ENCODE data around the gene INHBC. TPM values are rescaled to one million over a fixed set of nuclear protein-coding genes. Genes with fewer than 3 reads are reported as not detected.
A peak's percentile ranks its signal among the peaks of the same experiment; 100 is the strongest.
"Not testable (repeated sequence)": the region's sequence is repeated elsewhere in the genome, so short reads cannot be mapped to it uniquely, and the experiment has no call there.

The INHBC gene
- total RNA-seq, 2 donors from 2014 or later: not detected

GRCh38 chr12:57420482-57420881 is 14.1 kb upstream of the INHBC start:
- Mint-ChIP-seq H3K4me3 (no peak overlapping the region), H3K27ac (no peak overlapping the region)

GRCh38 chr12:57426948-57427347 is 7.6 kb upstream of the INHBC start:
- not testable (repeated sequence) for H3K9ac ChIP-seq (ENCODE audit: extremely low read depth, low read length, poor library complexity, severe bottlenecking); H3K27me3 Mint-ChIP-seq (ENCODE audit: insufficient read depth); H3K9me3 Mint-ChIP-seq; H3K27ac Mint-ChIP-seq; H3K36me3 ChIP-seq (ENCODE audit: control insufficient read depth, insufficient read depth, low read length); H3K27ac ChIP-seq (ENCODE audit: low read depth, low read length); H3K4me3 ChIP-seq (ENCODE audit: low read length); H3K9me3 ChIP-seq (ENCODE audit: control insufficient read depth, low read length); H3K4me1 ChIP-seq (ENCODE audit: control insufficient read depth, insufficient read depth, low read length); H3K4me3 Mint-ChIP-seq; H3K27me3 ChIP-seq (ENCODE audit: control insufficient read depth, insufficient read depth, low read length, poor library complexity, severe bottlenecking)
- WGBS, 2 experiments (ENCODE audit: insufficient coverage in 1 of 2, insufficient read length in 1 of 2): 91 to 95% methylated on average over 8 to 9 of the region's 10 CpGs
- peak; percentile 11 for DNase-seq
- Mint-ChIP-seq H3K4me1 (peaks cover 16% of the 10 kb centered on the region), H3K36me3 (ENCODE audit: low read depth) (peaks cover 30% of the 10 kb centered on the region)

More at GRCh38 chr12:57420482-57420881, 14.1 kb upstream of the INHBC start:
- Histone ChIP-seq H3K4me1 (ENCODE audit: control insufficient read depth, insufficient read depth, low read length) (no peaks in the 10 kb centered on the region), H3K36me3 (ENCODE audit: control insufficient read depth, insufficient read depth, low read length) (peaks cover 6% of the 10 kb centered on the region), H3K4me3 (ENCODE audit: low read length) (no peak overlapping the region), H3K9ac (ENCODE audit: extremely low read depth, low read length, poor library complexity, severe bottlenecking) (no peak overlapping the region), H3K9me3 (ENCODE audit: control insufficient read depth, low read length) (no peaks in the 10 kb centered on the region), H3K27ac (ENCODE audit: low read depth, low read length) (no peak overlapping the region), H3K27me3 (ENCODE audit: control insufficient read depth, insufficient read depth, low read length, poor library complexity, severe bottlenecking) (no peaks in the 10 kb centered on the region)
- Mint-ChIP-seq H3K36me3 (ENCODE audit: low read depth) (peaks cover 20% of the 10 kb centered on the region), H3K4me1 (peaks cover 5% of the 10 kb centered on the region), H3K27me3 (ENCODE audit: insufficient read depth) (no peaks in the 10 kb centered on the region), H3K9me3 (no peaks in the 10 kb centered on the region)
- no peak for DNase-seq
- 95% methylated on average over 5 of the region's 5 CpGs for WGBS, 2 experiments (ENCODE audit: insufficient coverage in 1 of 2, insufficient read length in 1 of 2)
- TF ChIP-seq CTCF (conservative IDR thresholded peaks at IDR 0.05): no peak

- Histone ChIP-seq H3K4me1 (ENCODE audit: control insufficient read depth, insufficient read depth, low read length) (no peaks in the 10 kb centered on the region), H3K4me3 (ENCODE audit: low read length) (no peak overlapping the region), H3K9ac (ENCODE audit: extremely low read depth, low read length, poor library complexity, severe bottlenecking) (no peak overlapping the region), H3K27ac (ENCODE audit: low read depth, low read length) (no peak overlapping the region), H3K9me3 (ENCODE audit: control insufficient read depth, low read length) (no peaks in the 10 kb centered on the region), H3K36me3 (ENCODE audit: control insufficient read depth, insufficient read depth, low read length) (no peaks in the 10 kb centered on the region), H3K27me3 (ENCODE audit: control insufficient read depth, insufficient read depth, low read length, poor library complexity, severe bottlenecking) (no peaks in the 10 kb centered on the region)
- Mint-ChIP-seq H3K4me3 (peak overlapping the region; percentile 80), H3K27ac (peak overlapping the region; percentile 79), H3K9me3 (no peaks in the 10 kb centered on the region), H3K36me3 (ENCODE audit: low read depth) (peaks cover 17% of the 10 kb centered on the region), H3K4me1 (peaks cover 16% of the 10 kb centered on the region), H3K27me3 (ENCODE audit: insufficient read depth) (no peaks in the 10 kb centered on the region)
- DNase-seq: peak; percentile 43
- WGBS, 2 experiments (ENCODE audit: insufficient coverage in 1 of 2, insufficient read length in 1 of 2): 90 to 100% methylated on average over 5 to 6 of the region's 6 CpGs
- no peak for TF ChIP-seq CTCF (conservative IDR thresholded peaks at IDR 0.05)
These were observed 5.6 kb upstream of the INHBC start for GRCh38 chr12:57428965-57429364.
